Endothelial cell of umbilical vein (primary cell): ENCODE measurements around the gene EVC2. TPM values are rescaled to one million over a fixed set of nuclear protein-coding genes. Genes with fewer than 3 reads are reported as not detected.

Experiments
- BruUV-seq: library from RNA; stranded (reverse); fragments of 400-500 nt; replicated peaks from 2 replicates; lab custom pipeline; 2021; lab: Mats Ljungman, UMichigan
- CTCF ChIA-PET: fragments of 300-600, 350-600 bp; sonication (Branson Sonifier 250); formaldehyde crosslinking; loops from one replicate; lab custom pipeline; 2021; ENCODE audit warnings: antibody characterized with exemption, inconsistent platforms; lab: Charles Lee
- POLR2A ChIA-PET: fragments of 300-600, 350-600 bp; sonication (Branson Sonifier 250); formaldehyde crosslinking; loops from one replicate; lab custom pipeline; 2021; ENCODE audit warnings: antibody characterized with exemption, inconsistent platforms; lab: Charles Lee
- DNase-seq: peaks from one replicate; pipeline ENCODE4 v3.0.0-alpha.2; 2011; ENCODE audit warnings: low read depth, low spot score
- FAIRE-seq: peaks from 2 replicates; lab custom pipeline; 2011; peaks lifted over from hg19 to GRCh38; lab: Jason Lieb, UNC
- H2AFZ ChIP-seq: 2 replicates; pipeline ENCODE4 v1.6.0; 2012; ENCODE audit warnings: low read depth, low read length, control low read depth, inconsistent platforms
- H3K27ac ChIP-seq: 2 replicates; pipeline ENCODE4 v1.5.1; 2011; ENCODE audit warnings: low read depth, mild to moderate bottlenecking, control low read depth, low read length, moderate library complexity; ENCODE audit not compliant: insufficient read depth
- H3K27me3 ChIP-seq, 2 experiments: 2 replicates each; pipeline versions ENCODE4 v1.6.0 to v1.6.1; 2011; ENCODE audit warnings: low read length in 2 of 2, mixed read lengths in 1 of 2; ENCODE audit not compliant: control insufficient read depth in 2 of 2, insufficient read depth in 2 of 2
- H3K36me3 ChIP-seq, 2 experiments: 2 replicates in 1 of 2; 3 replicates in 1 of 2; pipeline ENCODE4 v1.5.1; 2011; ENCODE audit warnings: low read length in 2 of 2, mild to moderate bottlenecking in 1 of 2, moderate library complexity in 1 of 2; ENCODE audit not compliant: control insufficient read depth in 2 of 2, insufficient read depth in 2 of 2; ENCODE audit errors: extremely low read depth in 1 of 2
- H3K4me1 ChIP-seq: 3 replicates; pipeline ENCODE4 v1.5.1; 2011; ENCODE audit warnings: mild to moderate bottlenecking, low read length; ENCODE audit not compliant: control insufficient read depth, insufficient read depth; ENCODE audit errors: extremely low read depth
- H3K4me2 ChIP-seq: 2 replicates; pipeline ENCODE4 v1.6.1; 2011; ENCODE audit warnings: low read length, control low read depth, mixed read lengths; ENCODE audit not compliant: insufficient read depth
- H3K4me3 ChIP-seq, 3 experiments: fragments of 200-600 bp in 1 of 3; sonication (generic), shearing (Covaris generic) in 1 of 3; replicated peaks in 1 of 3; 2 replicates each; pipeline ENCODE4 v1.5.1; 2011 to 2016; ENCODE audit warnings: control low read depth in 3 of 3, low read length in 3 of 3, mild to moderate bottlenecking in 2 of 3, inconsistent platforms in 1 of 3, low read depth in 1 of 3, moderate library complexity in 1 of 3; ENCODE audit not compliant: insufficient read depth in 1 of 3
- H3K79me2 ChIP-seq: 2 replicates; pipeline ENCODE4 v1.6.0; 2012; ENCODE audit warnings: low read length, inconsistent platforms; ENCODE audit not compliant: control insufficient read depth, insufficient read depth
- H3K9ac ChIP-seq: replicated peaks from 2 replicates; pipeline ENCODE3; 2011; ENCODE audit warnings: low read length, control low read depth; ENCODE audit not compliant: insufficient read depth; ENCODE audit errors: extremely low read depth
- H3K9me1 ChIP-seq: replicated peaks from 3 replicates; pipeline ENCODE4 v1.6.0; 2011; ENCODE audit warnings: mild to moderate bottlenecking, low read length; ENCODE audit not compliant: control insufficient read depth, insufficient read depth; ENCODE audit errors: extremely low read depth
- H3K9me3 ChIP-seq: replicated peaks from 2 replicates; pipeline ENCODE4 v1.5.1; 2012; ENCODE audit warnings: low read length, inconsistent platforms; ENCODE audit not compliant: control insufficient read depth, insufficient read depth
- H4K20me1 ChIP-seq: replicated peaks from 2 replicates; pipeline ENCODE3; 2011; ENCODE audit warnings: mild to moderate bottlenecking, low read length; ENCODE audit not compliant: control insufficient read depth, insufficient read depth; ENCODE audit errors: extremely low read depth
- CTCF ChIP-seq, 2 donors: IDR thresholded peaks; 1 replicate in 1 of 2; 2 replicates in 1 of 2; pipeline ENCODE4 v1.5.1; 2011; ENCODE audit warnings: low read length in 2 of 2, mild to moderate bottlenecking in 2 of 2, moderate library complexity in 2 of 2, control low read depth in 1 of 2, inconsistent platforms in 1 of 2, low read depth in 1 of 2; ENCODE audit not compliant: insufficient read depth in 1 of 2; ENCODE audit errors: extremely low read depth in 1 of 2
- EZH2 ChIP-seq: IDR thresholded peaks from 2 replicates; pipeline ENCODE4 v1.6.1; 2012; ENCODE audit warnings: borderline replicate concordance, low read depth, mild to moderate bottlenecking, moderate library complexity, low read length, inconsistent platforms; ENCODE audit not compliant: severe bottlenecking
- FOS ChIP-seq: IDR thresholded peaks from 2 replicates; pipeline ENCODE4 v1.6.1; 2011; ENCODE audit warnings: mild to moderate bottlenecking, low read length, moderate library complexity, borderline replicate concordance; ENCODE audit not compliant: insufficient read depth
- GATA2 ChIP-seq: IDR thresholded peaks from 2 replicates; pipeline ENCODE4 v1.7.0; 2011; ENCODE audit warnings: low read depth, mild to moderate bottlenecking, moderate library complexity, mixed read lengths, low read length; ENCODE audit not compliant: insufficient read length, insufficient read depth
- JUN ChIP-seq: IDR thresholded peaks from 2 replicates; pipeline ENCODE4 v1.6.1; 2011; ENCODE audit warnings: borderline replicate concordance, low read depth; ENCODE audit not compliant: insufficient read length, insufficient read depth
- MAX ChIP-seq: IDR thresholded peaks from 2 replicates; pipeline ENCODE4 v1.6.1; 2011; ENCODE audit not compliant: insufficient read depth, insufficient read length
- MYC ChIP-seq: IDR thresholded peaks from one replicate; pipeline ENCODE4 v1.6.1; 2011; ENCODE audit warnings: mild to moderate bottlenecking, low read depth, low read length
- POLR2A ChIP-seq: IDR thresholded peaks from 2 replicates; pipeline ENCODE4 v1.6.1; 2012; ENCODE audit warnings: low read depth, mild to moderate bottlenecking, control low read depth, low read length
- POLR2AphosphoS5 ChIP-seq: IDR thresholded peaks from 2 replicates; pipeline ENCODE4 v1.6.1; 2012; ENCODE audit warnings: low read depth, mild to moderate bottlenecking, control low read depth, low read length, moderate library complexity; ENCODE audit not compliant: insufficient read depth
- dilution Hi-C: fragments of 300-500 bp; cut with MboI; formaldehyde crosslinking; loops from one replicate; pipeline ENCODE4 v1.15.0; 2019; ENCODE audit warnings: low sequenced_read_pairs; ENCODE audit not compliant: extremely low pct_ligation_motif_present
- intact Hi-C: fragments of 100-400 bp; cut with micrococcal nuclease; formaldehyde crosslinking; loops from one replicate; pipeline ENCODE4 v1.10.0; 2022
- polyA plus RNA-seq, 4 experiments: library from polyadenylated mRNA; depleted of rRNA in 3 of 4; stranded (reverse) in 3 of 4; unstranded in 1 of 4; fragments of >200 nt; gene quantifications; 2 replicates each; pipeline versions ENCODE4 v1.2.1 to v1.2.3, GENCODE V29; 2011 to 2012; ENCODE audit warnings: missing spikeins in 1 of 4
- total RNA-seq: library from RNA; stranded (reverse); gene quantifications from 2 replicates; pipeline ENCODE4 v1.2.3, GENCODE V29; 2021

The EVC2 gene
- total and polyA plus RNA-seq, 2 donors (not counting 3 experiments of a cell fraction or from before 2014, with no cell fraction given), result 1.7 to 8.8 TPM

- Histone ChIP-seq H3K4me2 (no peak overlapping the region), H3K27me3 (no peaks in the 10 kb centered on the region), H3K79me2 (no peaks in the 10 kb centered on the region), H3K4me1 (no peaks in the 10 kb centered on the region), H2AFZ (no peak overlapping the region), H3K4me3 (no peak overlapping the region), H3K36me3 (peaks cover 6 to 15% of the 10 kb centered on the region in 2 experiments), H4K20me1 (no peaks in the 10 kb centered on the region), H3K27ac (no peak overlapping the region), H3K9me1 (no peaks in the 10 kb centered on the region), H3K9me3 (no peaks in the 10 kb centered on the region), H3K9ac (no peak overlapping the region)
- no TSS peak for BruUV-seq
- FAIRE-seq (no peak), DNase-seq (no peak)
- dilution Hi-C loops (no loop called here), intact Hi-C loops (no loop called here)
- TF ChIP-seq FOS (no peak), EZH2 (no peak), POLR2AphosphoS5 (no peak), CTCF (IDR thresholded peaks at IDR 0.05; ENCODE audit: extremely low read depth in 1 of 2, insufficient read depth in 1 of 2, low read depth in 1 of 2, low read length in 2 of 2) (no peak), JUN (no peak), GATA2 (no peak), MYC (no peak), MAX (no peak), POLR2A (no peak)
- POLR2A ChIA-PET, result interaction anchor here (0.6 kb wide), 1 partner anchor 18 kb away, joined by 4 read pairs; no protein-coding TSS in a partner anchor
- CTCF ChIA-PET, result interaction anchor here (1.5 to 2.8 kb wide), 2 partner anchors 10 to 14 kb away, joined by 4 to 7 read pairs; no protein-coding TSS in a partner anchor
Observed at GRCh38 chr4:5738061-5738460, 29.7 kb upstream of the EVC2 start.
